H1 (cell line): ENCODE measurements around the gene DTNB. TPM values are rescaled to one million over a fixed set of nuclear protein-coding genes. Genes with fewer than 3 reads are reported as not detected.

Experiments
- HDAC2 ChIP-seq, 2 experiments: fragments of 300-600 bp in 1 of 2; sonication (generic) in 1 of 2; IDR thresholded peaks; 2 replicates each; pipeline ENCODE4 v1.6.1; 2011 to 2012; ENCODE audit warnings: low read depth in 2 of 2, low read length in 2 of 2, mild to moderate bottlenecking in 2 of 2, moderate library complexity in 2 of 2, borderline replicate concordance in 1 of 2, inconsistent platforms in 1 of 2
- HDAC6 ChIP-seq: IDR thresholded peaks from one replicate; pipeline ENCODE4 v1.7.1; 2012; ENCODE audit warnings: low read depth, mild to moderate bottlenecking, inconsistent platforms, low read length, moderate library complexity
- KDM5A ChIP-seq: fragments of 200-600 bp; IDR thresholded peaks from 2 replicates; pipeline ENCODE4 v1.7.1; 2012; ENCODE audit warnings: mild to moderate bottlenecking, low read length, inconsistent platforms, mixed read lengths
- POLR2A ChIP-seq, 2 experiments: IDR thresholded peaks; 1 replicate in 1 of 2; 2 replicates in 1 of 2; pipeline ENCODE4 v1.6.1; 2011; ENCODE audit warnings: low read depth in 2 of 2, low read length in 2 of 2, mild to moderate bottlenecking in 2 of 2; ENCODE audit errors: control extremely low read depth in 1 of 2
- RNF2 ChIP-seq: fragments of 200-900, 300-1000 bp; sonication (generic); IDR thresholded peaks from 2 replicates; pipeline ENCODE4 v1.7.1; 2016; ENCODE audit warnings: borderline replicate concordance, low read depth, mild to moderate bottlenecking, antibody characterized with exemption, low read length; ENCODE audit not compliant: poor library complexity, severe bottlenecking; ENCODE audit errors: missing control alignments
- TAF7 ChIP-seq: optimal IDR thresholded peaks from 2 replicates; pipeline ENCODE3; 2011; ENCODE audit warnings: low read depth, mild to moderate bottlenecking, inconsistent platforms, low read length, moderate library complexity, borderline replicate concordance
- YY1 ChIP-seq: IDR thresholded peaks from 2 replicates; pipeline ENCODE4 v1.6.1; 2011; ENCODE audit warnings: low read depth, mild to moderate bottlenecking, low read length
- polyA plus RNA-seq, 7 experiments: library from polyadenylated mRNA; depleted of rRNA in 3 of 7; stranded (reverse) in 5 of 7; unstranded in 2 of 7; fragments of >200 nt in 5 of 7; fragments of 200-250 nt in 2 of 7; gene quantifications; 1 replicate in 5 of 7; 2 replicates in 1 of 7; 4 replicates in 1 of 7; pipeline versions ENCODE4 v1.2.1 to v1.2.3, GENCODE V29; 2011 to 2013; ENCODE audit warnings: missing spikeins in 2 of 7, mixed read lengths in 2 of 7
- total RNA-seq: library from RNA; stranded (reverse); fragmentation: NEBNext Ultra II Directional; extraction: Animal tissue kit (Norgen Biotek cat#: 25700); gene quantifications from 2 replicates; pipeline ENCODE4 v1.2.1, GENCODE V29; 2021

The DTNB gene
- total and polyA plus RNA-seq, 2 of the 8 experiments (the other 6 are each of a cell fraction or from before 2014, with no cell fraction given): 39.6 to 49.5 TPM

DNA sequence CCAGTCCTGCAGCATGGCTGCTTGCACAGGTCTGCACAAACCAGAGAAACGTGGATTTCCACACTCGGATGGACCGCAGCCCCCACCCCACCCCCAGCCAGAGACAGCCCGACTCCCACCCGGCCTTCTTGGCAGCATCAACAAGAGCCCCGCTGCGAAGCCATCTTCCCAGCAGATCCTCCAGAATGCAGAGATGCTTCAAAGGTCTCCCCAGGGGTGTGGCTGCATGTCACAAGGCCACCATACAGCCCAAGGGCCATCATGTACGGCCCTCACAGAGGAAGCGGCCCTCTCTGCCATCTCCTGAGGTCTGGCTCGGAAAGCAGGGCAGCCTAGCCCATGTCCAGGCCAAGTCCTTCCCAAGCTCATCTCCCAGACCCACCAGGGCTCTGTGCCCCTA, 343.1 kb downstream of the DTNB start (continued):
- TF ChIP-seq HDAC2 (IDR thresholded peaks at IDR 0.05; ENCODE audit: borderline replicate concordance in 1 of 2, low read depth in 2 of 2, low read length in 2 of 2) (no peak), HDAC6 (no peak), RNF2 (no peak), KDM5A (no peak), POLR2A (IDR thresholded peaks at IDR 0.05; ENCODE audit: control extremely low read depth in 1 of 2, low read depth in 2 of 2, low read length in 2 of 2) (no peak), TAF7 (no peak), YY1 (no peak)
